ENCODE data around the gene MYL5. TPM values are rescaled to one million over a fixed set of nuclear protein-coding genes. Genes with fewer than 3 reads are reported as not detected.

The MYL5 gene
- total RNA-seq, 3 donors from 2014 or later: 26.1 to 52.5 (median 50.7) TPM

GRCh38 chr4:661881-662761 lies 12.2 kb upstream of the MYL5 start:
- ATAC-seq (no peak), DNase-seq (peak in 2 of 3 donors; percentile 17 to 45)
- intact Hi-C loops (cut with DNase I, micrococcal nuclease): no loop called here
- no peak overlapping the region for H3K4me3 ChIP-seq
- no peaks in the 10 kb centered on the region for H3K9me3 ChIP-seq
- peaks cover 3% of the 10 kb centered on the region for H3K4me1 ChIP-seq (ENCODE audit: low read depth)
- TF ChIP-seq CTCF (IDR thresholded peaks at IDR 0.05): no peak
- no peaks in the 10 kb centered on the region for H3K36me3 ChIP-seq (ENCODE audit: low read depth)

- no peak for ATAC-seq
- peaks cover 3% of the 10 kb centered on the region for H3K4me1 ChIP-seq (ENCODE audit: low read depth)
- intact Hi-C loops (cut with DNase I, micrococcal nuclease): no loop called here
- TF ChIP-seq CTCF (IDR thresholded peaks at IDR 0.05): no peak
- no peaks in the 10 kb centered on the region for H3K36me3 ChIP-seq (ENCODE audit: low read depth)
- H3K9me3 ChIP-seq: no peaks in the 10 kb centered on the region
- DNase-seq: peak in 1 of 3 donors; percentile 29
- H3K4me3 ChIP-seq: no peak overlapping the region
Measured at GRCh38 chr4:663046-663437, 11.3 kb upstream of the MYL5 start.

- Histone ChIP-seq H3K9me3 (no peaks in the 10 kb centered on the region), H3K4me1 (ENCODE audit: low read depth) (peaks cover 3% of the 10 kb centered on the region), H3K4me3 (peak overlapping the region; percentile 28), H3K36me3 (ENCODE audit: low read depth) (no peaks in the 10 kb centered on the region)
- TF ChIP-seq CTCF (IDR thresholded peaks at IDR 0.05): no peak
- intact Hi-C loops (cut with DNase I, micrococcal nuclease): no loop called here
- ATAC-seq: peak; percentile 67
- DNase-seq: peak; percentile 66 to 81 (median 73)
Measured at GRCh38 chr4:663438-664428, 10.6 kb upstream of the MYL5 start.

- ATAC-seq: no peak
Measured at GRCh38 chr4:664713-665231, 9.6 kb upstream of the MYL5 start.

More at GRCh38 chr4:664713-665231, 9.6 kb upstream of the MYL5 start:
- Histone ChIP-seq H3K9me3 (no peaks in the 10 kb centered on the region), H3K4me1 (ENCODE audit: low read depth) (peaks cover 3% of the 10 kb centered on the region), H3K36me3 (ENCODE audit: low read depth) (no peaks in the 10 kb centered on the region), H3K4me3 (no peak overlapping the region)
- DNase-seq: peak in 2 of 3 donors; percentile 20 to 51
- TF ChIP-seq CTCF (IDR thresholded peaks at IDR 0.05): no peak
- intact Hi-C loops (cut with DNase I, micrococcal nuclease): no loop called here
